ENCODE results near the gene WDR72. TPM values are rescaled to one million over a fixed set of nuclear protein-coding genes. Genes with fewer than 3 reads are reported as not detected.

Gene WDR72
- total and polyA plus RNA-seq, 9 donors, result 0.04 to 4.4 (median 0.82) TPM; not detected in 2

DNA sequence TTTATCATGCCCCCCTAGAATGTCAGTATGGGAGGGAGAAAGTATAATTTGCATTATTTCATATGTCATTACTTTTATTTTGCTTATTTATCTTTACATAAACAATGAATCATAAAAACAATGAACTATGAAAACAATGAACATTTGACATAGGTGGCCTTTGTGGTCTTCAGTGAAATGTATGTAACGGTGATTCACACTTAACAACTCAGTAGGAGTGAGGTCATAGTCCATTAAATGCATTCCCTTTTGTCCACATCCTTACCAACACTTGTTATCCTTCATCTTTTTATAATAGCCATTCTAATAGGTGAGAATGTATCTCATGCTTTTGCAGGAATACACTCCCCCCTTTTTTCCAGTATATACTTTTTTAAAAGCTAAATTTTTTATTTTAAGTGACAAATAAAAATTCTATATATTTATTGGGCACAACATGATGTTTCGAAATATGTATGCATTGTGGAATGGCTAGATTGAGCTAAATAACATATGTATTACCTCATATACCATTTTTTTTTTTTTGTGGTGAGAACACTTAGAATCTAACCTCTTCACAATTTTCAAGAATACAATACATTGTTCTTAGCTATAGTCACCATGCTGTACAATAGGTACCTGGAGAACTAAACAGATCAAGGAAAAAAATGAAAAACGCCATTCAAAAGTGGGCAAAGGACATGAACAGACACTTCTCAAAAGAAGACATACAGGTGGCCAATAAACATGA is 189.5 kb downstream of the WDR72 start:
- intact Hi-C loops (cut with DNase I), result no loop called here
- TF ChIP-seq, protein P1, sequence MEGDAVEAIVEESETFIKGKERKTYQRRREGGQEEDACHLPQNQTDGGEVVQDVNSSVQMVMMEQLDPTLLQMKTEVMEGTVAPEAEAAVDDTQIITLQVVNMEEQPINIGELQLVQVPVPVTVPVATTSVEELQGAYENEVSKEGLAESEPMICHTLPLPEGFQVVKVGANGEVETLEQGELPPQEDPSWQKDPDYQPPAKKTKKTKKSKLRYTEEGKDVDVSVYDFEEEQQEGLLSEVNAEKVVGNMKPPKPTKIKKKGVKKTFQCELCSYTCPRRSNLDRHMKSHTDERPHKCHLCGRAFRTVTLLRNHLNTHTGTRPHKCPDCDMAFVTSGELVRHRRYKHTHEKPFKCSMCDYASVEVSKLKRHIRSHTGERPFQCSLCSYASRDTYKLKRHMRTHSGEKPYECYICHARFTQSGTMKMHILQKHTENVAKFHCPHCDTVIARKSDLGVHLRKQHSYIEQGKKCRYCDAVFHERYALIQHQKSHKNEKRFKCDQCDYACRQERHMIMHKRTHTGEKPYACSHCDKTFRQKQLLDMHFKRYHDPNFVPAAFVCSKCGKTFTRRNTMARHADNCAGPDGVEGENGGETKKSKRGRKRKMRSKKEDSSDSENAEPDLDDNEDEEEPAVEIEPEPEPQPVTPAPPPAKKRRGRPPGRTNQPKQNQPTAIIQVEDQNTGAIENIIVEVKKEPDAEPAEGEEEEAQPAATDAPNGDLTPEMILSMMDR (IDR thresholded peaks at IDR 0.05), result no peak
- TF ChIP-seq POLR2A (IDR thresholded peaks at IDR 0.05), result no peak
- no peak for TF ChIP-seq EP300 (IDR thresholded peaks at IDR 0.05)
- no peaks in the 10 kb centered on the region for H3K4me1 ChIP-seq (ENCODE audit: insufficient read depth)
- H3K36me3 ChIP-seq, result no peaks in the 10 kb centered on the region
- 78 to 85% (median 81%) methylated on average over 3 of the region's 3 CpGs for WGBS, 3 donors
- no peaks in the 10 kb centered on the region for H3K9me3 ChIP-seq
- H3K27me3 ChIP-seq, result no peaks in the 10 kb centered on the region
- no peak for DNase-seq
- no peak overlapping the region for H3K27ac ChIP-seq
- H3K4me3 ChIP-seq, result no peak overlapping the region

GRCh38 chr15:53566912-53567311 is 192.6 kb downstream of the WDR72 start:
- H3K4me1 ChIP-seq (ENCODE audit: insufficient read depth), result no peaks in the 10 kb centered on the region
- no peak overlapping the region for H3K27ac ChIP-seq
- no peak overlapping the region for H3K4me3 ChIP-seq
- H3K36me3 ChIP-seq, result no peaks in the 10 kb centered on the region
- WGBS, 3 donors, result 52 to 59% (median 58%) methylated on average over 4 of the region's 4 CpGs
- H3K27me3 ChIP-seq, result no peaks in the 10 kb centered on the region
- no peak for DNase-seq
- TF ChIP-seq POLR2A (IDR thresholded peaks at IDR 0.05), result no peak
- no peak for TF ChIP-seq EP300 (IDR thresholded peaks at IDR 0.05)
- TF ChIP-seq, protein P1 (IDR thresholded peaks at IDR 0.05), result no peak
- intact Hi-C loops (cut with DNase I), result no loop called here
- no peaks in the 10 kb centered on the region for H3K9me3 ChIP-seq

- TF ChIP-seq EP300 (IDR thresholded peaks at IDR 0.05) (no peak), POLR2A (IDR thresholded peaks at IDR 0.05) (no peak)
- TF ChIP-seq, protein P1 (IDR thresholded peaks at IDR 0.05), result no peak
- intact Hi-C loops (cut with DNase I), result no loop called here
- 24 to 28% (median 27%) methylated on average over 4 of the region's 4 CpGs for WGBS, 3 donors
- Histone ChIP-seq H3K4me1 (ENCODE audit: insufficient read depth) (no peaks in the 10 kb centered on the region), H3K4me3 (no peak overlapping the region), H3K27me3 (no peaks in the 10 kb centered on the region), H3K36me3 (no peaks in the 10 kb centered on the region), H3K27ac (no peak overlapping the region), H3K9me3 (no peaks in the 10 kb centered on the region)
- no peak for DNase-seq
These were observed 193.7 kb downstream of the WDR72 start for GRCh38 chr15:53565721-53566120.

DNA sequence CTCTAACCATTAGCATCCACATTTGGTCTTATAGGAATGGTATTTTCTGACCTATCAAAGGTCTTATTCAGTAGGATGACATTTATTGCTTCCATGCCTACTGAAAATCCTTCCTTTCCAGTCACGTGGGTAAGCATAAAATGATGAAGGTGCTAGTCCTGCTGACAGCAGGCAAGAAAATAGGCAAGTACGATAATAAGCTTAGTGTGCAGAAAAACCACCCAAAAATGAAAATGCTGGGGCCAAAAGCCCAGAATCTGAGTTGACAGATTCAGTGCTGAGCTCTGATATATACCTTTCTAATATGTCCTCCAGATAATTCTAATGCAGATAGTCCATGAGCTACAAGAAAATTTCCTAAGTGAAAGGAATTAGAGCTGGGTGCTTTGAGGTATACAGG is 194.8 kb downstream of the WDR72 start:
- 68 to 74% (median 69%) methylated on average over 2 of the region's 2 CpGs for WGBS, 3 donors
- Histone ChIP-seq H3K36me3 (no peaks in the 10 kb centered on the region), H3K4me1 (ENCODE audit: insufficient read depth) (no peaks in the 10 kb centered on the region), H3K27ac (no peak overlapping the region), H3K4me3 (no peak overlapping the region), H3K27me3 (no peaks in the 10 kb centered on the region), H3K9me3 (no peaks in the 10 kb centered on the region)
- DNase-seq, result no peak
- intact Hi-C loops (cut with DNase I), result no loop called here
- TF ChIP-seq EP300 (IDR thresholded peaks at IDR 0.05), result no peak

GRCh38 chr15:53563627-53564026 is 195.8 kb downstream of the WDR72 start:
- H3K27ac ChIP-seq, result no peak overlapping the region
- H3K9me3 ChIP-seq, result no peaks in the 10 kb centered on the region
- no peak for DNase-seq
- no peak overlapping the region for H3K4me3 ChIP-seq
- H3K27me3 ChIP-seq, result no peaks in the 10 kb centered on the region
- intact Hi-C loops (cut with DNase I), result no loop called here
- TF ChIP-seq POLR2A (IDR thresholded peaks at IDR 0.05) (no peak), EP300 (IDR thresholded peaks at IDR 0.05) (no peak)
- TF ChIP-seq, protein P1 (IDR thresholded peaks at IDR 0.05), result no peak
- H3K4me1 ChIP-seq (ENCODE audit: insufficient read depth), result no peaks in the 10 kb centered on the region
- 91 to 94% (median 93%) methylated on average over 4 of the region's 4 CpGs for WGBS, 3 donors
- H3K36me3 ChIP-seq, result no peaks in the 10 kb centered on the region

Measured in ovary (tissue), 9 donors.